HepG2 (cell line): ENCODE measurements around the gene ZNRF3. TPM values are rescaled to one million over a fixed set of nuclear protein-coding genes. Genes with fewer than 3 reads are reported as not detected.
A peak's percentile ranks its signal among the peaks of the same experiment; 100 is the strongest.

ENCODE experiments used
- ELF4 ChIP-seq: sonication (generic); formaldehyde crosslinking; IDR thresholded peaks from 2 replicates; pipeline ENCODE4 v1.5.0; 2020; ENCODE audit warnings: missing genetic modification reagents, mild to moderate bottlenecking, moderate library complexity, borderline replicate concordance
- HOXA5 ChIP-seq: sonication (generic); formaldehyde crosslinking; IDR thresholded peaks from 2 replicates; pipeline ENCODE4 v1.4.0; 2020; ENCODE audit warnings: missing genetic modification reagents
- KLF15 ChIP-seq: sonication (generic); formaldehyde crosslinking; IDR thresholded peaks from 2 replicates; pipeline ENCODE4 v1.8.1; 2023; ENCODE audit warnings: borderline replicate concordance, mild to moderate bottlenecking, inconsistent platforms, missing genetic modification reagents, mixed read lengths
- MIXL1 ChIP-seq: IDR thresholded peaks from 2 replicates; pipeline ENCODE4 v1.6.1; 2016
- NFE2 ChIP-seq: sonication (generic); formaldehyde crosslinking; IDR thresholded peaks from 2 replicates; pipeline ENCODE4 v1.4.0; 2020; ENCODE audit warnings: missing genetic modification reagents
- NFRKB ChIP-seq: fragments of 450-650 bp; IDR thresholded peaks from 2 replicates; pipeline ENCODE4 v1.6.1; 2017
- PREB ChIP-seq: sonication (generic); formaldehyde crosslinking; IDR thresholded peaks from 2 replicates; pipeline ENCODE4 v1.4.0; 2020; ENCODE audit warnings: missing genetic modification reagents
- PTBP1 ChIP-seq: fragments of 200-400 bp; formaldehyde crosslinking; IDR thresholded peaks from 2 replicates; pipeline ENCODE4 v1.6.1; 2018; ENCODE audit warnings: low read length, low read depth; ENCODE audit not compliant: poor library complexity, severe bottlenecking
- RFX3 ChIP-seq: IDR thresholded peaks from 2 replicates; pipeline ENCODE4 v1.6.1; 2016; ENCODE audit warnings: missing biosample characterization, missing genetic modification reagents
- SNAPC5 ChIP-seq: sonication (generic); formaldehyde crosslinking; IDR thresholded peaks from 2 replicates; pipeline ENCODE4 v1.8.1; 2023; ENCODE audit warnings: mild to moderate bottlenecking, missing genetic modification reagents, borderline replicate concordance
- SRF ChIP-seq: IDR thresholded peaks from 2 replicates; pipeline ENCODE4 v1.6.1; 2011; ENCODE audit warnings: mild to moderate bottlenecking, low read depth, low read length, moderate library complexity
- TRAFD1 ChIP-seq: sonication (generic); formaldehyde crosslinking; IDR thresholded peaks from 2 replicates; pipeline ENCODE4 v1.5.1; 2020; ENCODE audit warnings: missing genetic modification reagents, mild to moderate bottlenecking, borderline replicate concordance
- TRIM22 ChIP-seq: fragments of 450-650 bp; IDR thresholded peaks from 2 replicates; pipeline ENCODE4 v1.6.1; 2017
- ZMAT5 ChIP-seq: sonication (generic); formaldehyde crosslinking; IDR thresholded peaks from 2 replicates; pipeline ENCODE4 v1.5.0; 2020; ENCODE audit warnings: mild to moderate bottlenecking, low read depth, missing genetic modification reagents, borderline replicate concordance
- ZMYM3 ChIP-seq: sonication (generic); formaldehyde crosslinking; IDR thresholded peaks from 2 replicates; pipeline ENCODE4 v1.5.1; 2020; ENCODE audit warnings: mild to moderate bottlenecking, missing genetic modification reagents
- ZNF12 ChIP-seq: sonication (generic); formaldehyde crosslinking; IDR thresholded peaks from 2 replicates; pipeline ENCODE4 v1.5.0; 2020; ENCODE audit warnings: missing genetic modification reagents
- ZNF20 ChIP-seq: sonication (generic); formaldehyde crosslinking; IDR thresholded peaks from 2 replicates; pipeline ENCODE4 v1.4.0; 2020; ENCODE audit warnings: mild to moderate bottlenecking, moderate library complexity, missing genetic modification reagents
- ZNF282 ChIP-seq: fragments of 450-650 bp; IDR thresholded peaks from 2 replicates; pipeline ENCODE4 v1.6.1; 2018; ENCODE audit not compliant: partially characterized antibody
- ZNF292 ChIP-seq: sonication (generic); formaldehyde crosslinking; IDR thresholded peaks from 2 replicates; pipeline ENCODE4 v1.8.1; 2022; ENCODE audit warnings: mild to moderate bottlenecking, low read depth, missing genetic modification reagents, borderline replicate concordance
- ZNF710 ChIP-seq: sonication (generic); formaldehyde crosslinking; IDR thresholded peaks from 2 replicates; pipeline ENCODE4 v1.5.0; 2020; ENCODE audit warnings: mild to moderate bottlenecking, missing genetic modification reagents, borderline replicate concordance
- ZNF770 ChIP-seq: sonication (generic); formaldehyde crosslinking; IDR thresholded peaks from 2 replicates; pipeline ENCODE4 v1.5.0; 2020; ENCODE audit warnings: mild to moderate bottlenecking, missing genetic modification reagents
- polyA plus RNA-seq, 8 experiments: library from polyadenylated mRNA; depleted of rRNA in 3 of 8; stranded (reverse) in 7 of 8; unstranded in 1 of 8; fragments of >200 nt; fragmentation: Illumina TruSeq in 4 of 8; extraction: Trizol in 4 of 8; gene quantifications; 2 replicates each; pipeline versions ENCODE4 v1.2.1 to v1.2.3, GENCODE V29; 2011 to 2016; ENCODE audit warnings: low read depth in 4 of 8, missing spikeins in 1 of 8, mixed read lengths in 1 of 8; ENCODE audit not compliant: insufficient read depth in 1 of 8
- total RNA-seq, 5 experiments: library from RNA; depleted of rRNA; stranded (reverse); fragments of >200 nt; fragmentation: Illumina TruSeq; extraction: Trizol; gene quantifications; 2 replicates each; pipeline ENCODE4 v1.2.3, GENCODE V29; 2016; ENCODE audit warnings: low read depth in 1 of 5

Gene ZNRF3
- total and polyA plus RNA-seq, 2 of the 13 experiments (the other 11 are each of a cell fraction or from before 2014, with no cell fraction given): 20.3 to 36.7 TPM

GRCh38 chr22:29030618-29031226 lies 147.3 kb downstream of the ZNRF3 start (continued):
- TF ChIP-seq ZNF20 (CRISPR knock-in tag) (no peak), KLF15 (CRISPR knock-in tag) (no peak; the same call in 1 of the 2 replicates), ZNF282 (no peak), TRAFD1 (CRISPR knock-in tag) (no peak), ZMAT5 (no peak), HOXA5 (peak; percentile 91), ZNF710 (peak; percentile 57; the same call in 1 of the 2 replicates), NFRKB (no peak), TRIM22 (no peak), MIXL1 (CRISPR knock-in tag) (peak; percentile 51; the same call in 1 of the 2 replicates), RFX3 (no peak), ZMYM3 (peak; percentile 66; the same call in 1 of the 2 replicates), ZNF12 (CRISPR knock-in tag) (peak; percentile 39; the same call in 1 of the 2 replicates), NFE2 (CRISPR knock-in tag) (no peak), PTBP1 (no peak), SNAPC5 (no peak), ELF4 (no peak), ZNF292 (CRISPR knock-in tag) (peak; percentile 71; the same call in 1 of the 2 replicates), ZNF770 (CRISPR knock-in tag) (no peak), PREB (CRISPR knock-in tag) (no peak), SRF (no peak)
